DMS79 treated with DMSO at 0.1 percent for 48 hours (cell line): ENCODE measurements around the gene COX11.

ENCODE experiments used
- DNase-seq: peaks from one replicate; lab custom pipeline; 2025; lab: John Stamatoyannopoulos, UW

Gene COX11

DNA sequence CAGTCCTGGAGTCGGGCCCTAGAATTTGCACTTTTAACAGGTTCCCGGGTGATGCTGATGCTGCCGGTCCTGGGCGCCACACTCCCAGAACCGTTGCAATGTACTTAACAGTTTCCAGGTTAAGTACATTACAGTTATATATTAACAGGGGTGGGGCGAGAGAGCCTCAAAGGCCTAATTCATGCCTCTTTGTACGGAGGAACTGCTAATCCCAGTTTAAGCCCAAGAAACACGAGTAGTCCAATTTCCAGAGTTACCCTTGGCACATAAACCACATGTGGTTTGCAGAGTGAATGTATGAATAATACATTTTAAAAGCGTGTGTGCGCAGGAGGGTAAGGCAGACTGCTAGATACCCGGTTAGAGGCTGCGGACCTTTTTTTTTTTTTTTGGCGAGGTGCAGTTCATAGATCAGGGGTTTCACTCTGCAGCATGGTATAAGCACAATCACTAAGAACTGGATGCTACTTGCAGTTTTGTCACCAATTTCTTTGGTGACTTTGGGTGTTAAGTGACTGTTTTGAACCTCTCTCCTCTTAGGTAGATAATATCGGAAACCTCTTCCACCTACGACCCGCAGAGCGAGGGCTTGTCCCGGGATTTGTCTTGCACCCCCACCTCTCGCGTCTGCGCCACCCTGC is 713 bp downstream of the COX11 start:
- no peak for DNase-seq

- no peak for DNase-seq
Measured at GRCh38 chr17:54956791-54957190, 11.7 kb downstream of the COX11 start.

GRCh38 chr17:54951286-54951685 is 17.2 kb downstream of the COX11 start:
- no peak for DNase-seq

GRCh38 chr17:54950116-54950515 is 18.3 kb downstream of the COX11 start:
- no peak for DNase-seq

- DNase-seq: no peak
Measured at GRCh38 chr17:54948380-54948779, 20.1 kb downstream of the COX11 start.

DNA sequence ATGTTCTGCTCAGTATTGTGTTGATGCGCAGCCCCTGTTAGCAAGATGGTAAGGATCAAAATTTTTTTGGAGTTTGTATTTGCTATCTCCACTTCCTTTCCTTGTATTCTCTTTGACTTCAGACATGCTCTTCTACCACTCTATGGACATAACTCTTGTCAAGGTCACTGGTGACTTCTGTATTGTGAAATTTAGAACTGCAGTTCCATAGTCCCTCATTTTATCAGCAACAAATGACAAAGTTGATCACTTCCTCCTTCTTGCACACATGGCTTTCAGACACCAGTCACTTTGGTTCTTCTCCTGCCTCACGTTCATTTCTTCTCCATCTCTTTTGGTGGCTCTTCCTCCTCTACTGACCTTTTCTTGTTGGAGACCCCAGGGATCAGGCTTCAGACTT is 21.1 kb downstream of the COX11 start:
- no peak for DNase-seq

- DNase-seq: no peak
Measured at GRCh38 chr17:54945671-54946070, 22.8 kb downstream of the COX11 start.

DNA sequence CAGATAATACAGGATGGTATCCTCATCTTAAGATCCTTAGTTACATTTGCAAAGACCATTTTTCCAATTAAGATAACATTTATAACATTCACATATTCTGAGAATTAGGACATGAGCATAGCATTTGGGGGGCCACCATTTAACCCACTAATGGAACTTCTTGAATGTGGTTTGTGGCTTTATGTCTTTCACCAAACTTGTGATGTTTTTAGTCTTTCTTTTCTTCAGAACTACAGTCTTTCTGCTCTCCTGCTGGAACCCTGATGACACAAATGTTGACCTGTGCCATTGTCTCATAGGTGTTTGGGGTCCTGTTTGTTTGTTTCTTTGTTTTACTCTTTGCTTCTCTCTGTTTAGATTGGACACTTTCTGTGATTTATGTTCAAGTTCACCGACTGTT is 23.2 kb downstream of the COX11 start:
- DNase-seq: no peak

DNA sequence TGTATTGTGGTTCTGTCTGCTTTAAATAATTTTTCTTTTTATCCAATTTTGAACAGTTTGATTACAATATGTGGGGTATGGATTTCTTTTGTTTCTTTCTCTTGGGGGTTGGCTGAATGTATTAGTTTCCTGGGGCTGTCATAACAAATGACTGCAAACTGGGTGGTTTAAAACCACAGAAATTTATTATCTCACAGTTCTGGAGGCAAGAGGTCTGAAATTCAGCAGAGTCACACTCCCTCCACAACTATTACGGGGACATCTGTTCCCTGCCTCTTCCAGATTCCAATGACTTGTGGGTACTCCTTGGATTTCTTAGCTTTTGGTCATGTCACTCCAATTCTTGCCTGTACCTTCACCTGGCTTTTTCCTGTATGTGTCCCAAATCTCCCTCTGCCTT is 23.7 kb downstream of the COX11 start:
- no peak for DNase-seq

- no peak for DNase-seq
Measured at GRCh38 chr17:54941285-54941684, 27.2 kb downstream of the COX11 start.

DNA sequence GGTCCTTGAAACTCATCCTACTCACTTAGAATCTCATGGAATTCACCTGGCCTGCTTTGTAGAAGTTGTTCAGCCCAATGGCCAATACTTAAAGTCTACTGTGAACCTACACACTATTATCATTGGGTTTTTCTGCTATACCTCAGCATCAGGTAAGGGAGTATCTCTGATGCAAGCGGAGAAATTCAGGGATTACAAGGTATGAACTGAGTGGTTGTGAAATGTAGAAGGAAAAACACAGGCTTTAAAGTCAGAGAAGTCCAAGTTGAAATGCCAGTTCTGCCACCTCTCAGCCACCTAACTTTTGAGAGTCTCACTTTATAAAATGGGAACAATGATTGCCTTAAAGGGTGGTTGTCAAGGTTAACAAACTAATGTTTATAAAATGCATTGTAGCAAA is 31.0 kb downstream of the COX11 start:
- no peak for DNase-seq

GRCh38 chr17:54937018-54937417 is 31.4 kb downstream of the COX11 start:
- no peak for DNase-seq

- DNase-seq: no peak
Measured at GRCh38 chr17:54935471-54935870, 33.0 kb downstream of the COX11 start.

- no peak for DNase-seq
Measured at GRCh38 chr17:54933921-54934320, 34.5 kb downstream of the COX11 start.

GRCh38 chr17:54932711-54933110 is 35.7 kb downstream of the COX11 start:
- DNase-seq: no peak

- peak; percentile 49 for DNase-seq
Measured at GRCh38 chr17:54927525-54927924, 40.9 kb downstream of the COX11 start.

GRCh38 chr17:54924405-54924804 is 44.0 kb downstream of the COX11 start:
- DNase-seq: no peak

DNA sequence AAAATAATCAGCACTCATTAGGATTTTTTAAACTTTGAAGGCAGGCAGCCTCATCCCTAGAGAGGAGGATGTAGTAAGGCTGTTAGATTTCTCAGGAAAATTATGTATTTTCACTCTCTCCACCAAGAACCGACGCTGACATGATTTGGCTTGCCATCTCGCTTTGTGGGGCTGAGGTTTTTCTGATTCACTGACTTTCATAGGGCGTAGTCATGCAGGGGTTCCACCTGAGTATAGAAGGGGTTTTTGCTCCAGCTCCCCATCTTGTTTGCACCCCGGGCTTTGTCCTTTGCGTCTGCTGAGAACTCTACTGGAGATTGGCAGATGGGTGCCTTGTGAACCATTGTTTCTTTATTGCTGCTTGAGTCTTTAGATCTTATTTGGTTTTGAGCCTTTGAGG is 47.6 kb downstream of the COX11 start:
- DNase-seq: no peak

DNA sequence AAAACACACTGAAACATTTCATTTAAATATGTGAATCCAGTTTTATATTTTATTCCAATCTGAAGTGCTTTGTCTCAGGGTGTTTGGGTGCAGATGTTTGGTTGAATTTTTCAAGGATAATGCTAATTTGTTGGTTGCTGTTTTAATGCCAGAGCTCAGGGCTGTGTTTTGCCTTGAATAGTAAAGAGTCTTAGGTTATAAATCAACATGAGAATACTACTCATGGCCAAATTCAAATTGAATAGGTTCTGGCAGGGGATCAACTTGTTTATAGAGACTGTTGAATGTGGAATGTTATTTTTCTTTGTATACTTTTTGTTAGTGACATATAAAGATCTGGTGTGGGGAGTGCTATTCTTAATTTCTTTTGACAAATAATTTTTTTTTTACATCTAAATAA is 49.0 kb downstream of the COX11 start:
- peak; percentile 59 for DNase-seq

- DNase-seq: no peak
Measured at GRCh38 chr17:54916721-54917120, 51.7 kb downstream of the COX11 start.
